NOMO-1 treated with DMSO at 0.1 percent for 48 hours (cell line): ENCODE results near the gene CLASP1.
"Not testable (repeated sequence)": the region's sequence is repeated elsewhere in the genome, so short reads cannot be mapped to it uniquely, and the experiment has no call there.

Experiments used
- DNase-seq: peaks from one replicate; lab custom pipeline; 2025; ENCODE audit not compliant: unreplicated experiment; lab: John Stamatoyannopoulos, UW

CLASP1 gene

GRCh38 chr2:121649149-121649595, at the start of gene CLASP1:
Gene CLASP1 (minus strand): TSS chr2:121649462. CDS start chr2:121605895, 43,567 bp downstream.
- DNase-seq, result no peak

DNA sequence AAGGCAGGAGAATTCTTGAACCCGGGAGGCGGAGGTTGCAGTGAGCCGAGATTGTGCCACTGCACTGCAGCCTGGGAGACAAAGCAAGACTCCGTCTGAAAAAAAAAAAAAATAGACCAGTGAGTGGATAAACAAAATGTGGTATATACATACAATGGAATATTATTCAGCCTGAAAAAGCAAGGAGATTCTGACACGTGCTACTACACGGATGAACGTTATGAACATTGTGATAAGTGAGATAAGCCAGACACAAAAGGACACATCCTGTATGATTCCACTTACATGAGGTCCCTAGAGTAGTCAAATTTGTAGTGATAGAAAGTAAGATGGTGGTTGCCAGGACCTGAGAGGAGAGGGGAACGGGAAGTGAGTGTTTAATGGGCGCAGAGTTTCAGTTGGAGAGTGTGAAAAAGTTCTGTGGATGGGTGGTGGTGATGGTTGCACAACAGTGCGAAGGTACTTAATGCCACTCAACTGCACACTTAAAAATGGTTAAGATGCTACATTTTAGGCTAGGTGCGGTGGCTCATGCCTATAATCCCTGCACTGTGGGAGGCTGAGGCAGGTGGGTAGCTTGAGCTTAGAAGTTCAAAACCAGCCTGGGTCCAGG, 49.2 kb upstream of the CLASP1 start:
- peak; percentile 65 for DNase-seq

- no peak for DNase-seq
Observed at GRCh38 chr2:121697108-121697631, 47.9 kb upstream of the CLASP1 start.

- no peak for DNase-seq
Observed at GRCh38 chr2:121696410-121696930, 47.2 kb upstream of the CLASP1 start.

GRCh38 chr2:121695171-121695451, 45.8 kb upstream of the CLASP1 start:
- DNase-seq, result no peak

GRCh38 chr2:121694398-121695170, 45.3 kb upstream of the CLASP1 start:
- DNase-seq, result no peak

- DNase-seq, result not testable (repeated sequence)
Observed at GRCh38 chr2:121690572-121690971, 41.3 kb upstream of the CLASP1 start.

DNA sequence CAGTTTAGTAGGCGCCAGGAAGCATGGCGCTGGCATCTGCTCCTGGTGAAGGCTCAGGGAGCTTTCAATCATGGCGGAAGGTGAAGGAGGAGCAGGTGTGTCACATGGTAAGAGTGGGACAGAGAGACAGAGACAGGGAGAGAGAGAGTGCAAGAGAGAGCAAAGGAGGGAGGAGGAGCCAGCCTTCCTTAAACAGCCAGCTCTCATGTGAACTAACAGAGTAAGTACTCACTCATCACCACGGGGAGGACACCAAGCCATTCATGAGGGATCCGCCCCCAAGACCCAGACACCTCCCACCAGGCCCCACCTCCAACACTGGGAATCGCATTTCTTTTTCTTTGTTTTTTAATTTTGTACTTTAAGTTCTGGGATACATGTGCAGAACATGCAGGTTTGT, 40.8 kb upstream of the CLASP1 start:
- DNase-seq, result no peak

- DNase-seq, result no peak
Observed at GRCh38 chr2:121689356-121689755, 40.1 kb upstream of the CLASP1 start.

GRCh38 chr2:121688820-121689219, 39.6 kb upstream of the CLASP1 start:
- no peak for DNase-seq

DNA sequence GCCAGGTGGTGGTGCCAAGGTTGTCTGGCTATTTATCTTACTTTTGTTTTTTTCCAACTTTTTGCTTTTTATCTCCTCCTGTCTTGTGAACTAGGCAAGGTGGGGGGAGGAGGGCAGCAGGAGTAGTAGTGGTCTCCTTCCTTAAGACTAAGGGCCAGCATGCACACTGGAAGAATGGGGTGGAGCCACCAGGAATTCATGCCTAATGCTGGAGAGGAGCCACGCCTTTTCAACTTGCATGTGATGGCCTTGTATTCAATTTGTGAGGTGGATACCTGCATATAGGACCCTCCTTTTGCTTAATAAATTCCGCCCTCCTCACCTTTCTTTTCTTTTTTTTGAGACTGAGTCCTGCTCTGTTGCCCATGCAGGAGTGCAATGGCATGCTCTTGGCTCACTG, 37.6 kb upstream of the CLASP1 start:
- DNase-seq, result no peak

- no peak for DNase-seq
Observed at GRCh38 chr2:121686218-121686617, 37.0 kb upstream of the CLASP1 start.

- DNase-seq, result no peak
Observed at GRCh38 chr2:121682396-121683298, 33.4 kb upstream of the CLASP1 start.

- no peak for DNase-seq
Observed at GRCh38 chr2:121677855-121678254, 28.6 kb upstream of the CLASP1 start.

GRCh38 chr2:121671621-121672020, 22.4 kb upstream of the CLASP1 start:
- not testable (repeated sequence) for DNase-seq

DNA sequence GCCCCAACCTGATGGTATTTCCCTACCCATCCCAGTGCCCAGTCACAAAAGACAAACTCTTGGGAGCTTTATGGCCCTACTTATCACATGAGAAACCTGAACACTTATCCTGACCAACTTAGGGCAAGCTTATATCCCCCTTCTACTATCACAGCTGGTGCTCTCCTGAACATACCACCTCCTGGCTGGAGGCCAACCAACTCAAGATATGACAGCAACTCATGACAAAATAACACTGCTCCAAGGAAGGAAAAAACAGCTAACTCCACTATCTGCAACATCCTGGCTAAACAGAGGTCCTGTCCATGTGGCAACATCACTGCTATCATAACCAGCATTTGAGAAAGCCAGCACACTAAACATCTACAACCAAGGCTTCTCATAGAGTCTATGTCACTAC, 20.9 kb upstream of the CLASP1 start:
- no peak for DNase-seq

- no peak for DNase-seq
Observed at GRCh38 chr2:121667618-121668017, 18.4 kb upstream of the CLASP1 start.

- no peak for DNase-seq
Observed at GRCh38 chr2:121666042-121666441, 16.8 kb upstream of the CLASP1 start.

DNA sequence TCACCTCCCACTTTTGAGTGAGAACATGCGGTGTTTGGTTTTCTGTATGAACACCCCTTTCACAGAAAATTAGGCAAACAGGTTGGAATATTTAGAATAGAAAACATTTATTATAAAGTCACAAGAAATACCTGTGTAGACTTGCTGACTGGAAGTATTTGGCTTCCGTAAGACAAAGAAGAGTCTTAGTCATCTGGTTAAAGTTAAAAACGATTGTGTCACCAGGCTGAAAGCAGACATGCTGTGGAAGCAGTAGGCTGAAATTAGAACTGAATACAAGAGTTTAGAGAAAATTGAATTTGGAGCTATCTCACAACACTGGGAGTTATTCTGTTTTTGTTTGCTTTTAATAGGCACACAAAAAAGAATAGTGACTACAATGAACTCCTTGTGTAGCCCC, 16.2 kb upstream of the CLASP1 start:
- DNase-seq, result no peak

DNA sequence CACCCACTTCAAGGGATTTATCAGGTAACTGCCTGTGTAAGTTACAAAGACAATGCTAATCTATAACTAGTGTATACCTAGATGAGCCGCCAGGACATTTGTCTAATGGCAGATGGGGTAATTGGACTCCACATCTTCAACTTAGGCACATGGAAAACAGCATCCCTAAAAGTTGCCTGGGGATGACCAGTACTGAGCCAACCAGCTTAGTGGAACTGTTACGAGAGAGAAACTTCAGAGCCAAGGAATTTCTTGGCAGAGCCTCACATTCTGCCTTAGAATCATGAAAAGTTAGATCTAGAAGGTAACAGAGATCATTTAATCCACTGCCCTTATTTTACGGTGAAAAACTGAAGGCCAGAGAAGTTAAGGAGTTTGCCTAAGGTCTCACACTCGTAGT, 15.5 kb upstream of the CLASP1 start:
- no peak for DNase-seq

DNA sequence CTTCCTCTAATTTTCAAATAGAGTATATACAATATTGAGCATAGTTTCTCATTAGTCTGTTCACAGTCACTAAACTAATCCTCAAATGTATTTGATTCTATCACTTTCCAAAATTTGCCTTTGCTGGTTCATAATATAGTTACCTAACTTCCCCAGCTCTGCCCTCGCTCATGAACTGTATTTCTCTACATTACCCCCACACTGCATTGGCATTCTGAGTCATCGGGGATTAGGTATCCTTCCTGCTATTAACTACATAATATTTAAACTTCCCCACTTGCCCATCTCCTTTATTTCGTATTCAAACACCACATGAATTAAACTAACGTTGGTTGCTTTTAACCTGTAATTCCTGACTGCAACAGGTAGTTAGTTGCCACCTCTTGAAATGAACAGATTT, 14.8 kb upstream of the CLASP1 start:
- DNase-seq, result no peak
